Measurements from ENCODE around the gene SH3RF3. TPM values are rescaled to one million over a fixed set of nuclear protein-coding genes. Genes with fewer than 3 reads are reported as not detected.

Gene SH3RF3
- total RNA-seq, 1 donor from 2014 or later = 0.28 TPM

GRCh38 chr2:109157563-109158105 is 28.6 kb downstream of the SH3RF3 start:
- DNase-seq (ENCODE audit: low spot score) = no peak
- peaks cover 12% of the 10 kb centered on the region for H3K4me1 ChIP-seq
- Mint-ChIP-seq H3K27ac (no peak overlapping the region), H3K4me3 (no peak overlapping the region), H3K4me1 (peaks cover 58% of the 10 kb centered on the region), H3K36me3 (no peaks in the 10 kb centered on the region), H3K27me3 (ENCODE audit: insufficient read depth, low read depth) (peaks cover 5% of the 10 kb centered on the region), H3K9me3 (no peaks in the 10 kb centered on the region)
- no peaks in the 10 kb centered on the region for H3K27me3 ChIP-seq
- TF ChIP-seq EZH2 (IDR thresholded peaks at IDR 0.05) (no peak), CTCF (IDR thresholded peaks at IDR 0.05) (no peak), EZH2phosphoT487 (IDR thresholded peaks at IDR 0.05) (no peak)
- no peak overlapping the region for H2AFZ ChIP-seq (replicated peaks)
- no peak overlapping the region for H3K4me3 ChIP-seq
- H3K27ac ChIP-seq = no peak overlapping the region
- no peak overlapping the region for H3K4me2 ChIP-seq
- no peak overlapping the region for H3K9ac ChIP-seq
- no peaks in the 10 kb centered on the region for H3K36me3 ChIP-seq
- no peaks in the 10 kb centered on the region for H3K9me3 ChIP-seq (ENCODE audit: low read depth)
- no peaks in the 10 kb centered on the region for H4K20me1 ChIP-seq (ENCODE audit: low read depth)
- H3F3A ChIP-seq (ENCODE audit: low read depth) = no peaks in the 10 kb centered on the region
- no peaks in the 10 kb centered on the region for H3K79me2 ChIP-seq (ENCODE audit: low read depth)

GRCh38 chr2:109158237-109158636 is 29.2 kb downstream of the SH3RF3 start:
- H3K9me3 Mint-ChIP-seq = no peaks in the 10 kb centered on the region
- no peak for DNase-seq (ENCODE audit: low spot score)
- Histone ChIP-seq H3K4me2 (no peak overlapping the region), H3K27me3 (no peaks in the 10 kb centered on the region), H3K36me3 (no peaks in the 10 kb centered on the region), H3K9ac (no peak overlapping the region), H3K9me3 (ENCODE audit: low read depth) (no peaks in the 10 kb centered on the region), H3K4me1 (peaks cover 12% of the 10 kb centered on the region), H3F3A (ENCODE audit: low read depth) (no peaks in the 10 kb centered on the region), H3K27ac (no peak overlapping the region), H2AFZ (replicated peaks) (no peak overlapping the region), H3K79me2 (ENCODE audit: low read depth) (no peaks in the 10 kb centered on the region), H3K4me3 (no peak overlapping the region), H4K20me1 (ENCODE audit: low read depth) (no peaks in the 10 kb centered on the region)
- H3K27me3 Mint-ChIP-seq (ENCODE audit: insufficient read depth, low read depth) = peaks cover 5% of the 10 kb centered on the region
- H3K36me3 Mint-ChIP-seq = no peaks in the 10 kb centered on the region
- peaks cover 54% of the 10 kb centered on the region for H3K4me1 Mint-ChIP-seq
- no peak overlapping the region for H3K27ac Mint-ChIP-seq
- TF ChIP-seq EZH2phosphoT487 (IDR thresholded peaks at IDR 0.05) (no peak), EZH2 (IDR thresholded peaks at IDR 0.05) (no peak), CTCF (IDR thresholded peaks at IDR 0.05) (no peak)
- H3K4me3 Mint-ChIP-seq = no peak overlapping the region

- Histone ChIP-seq H3K4me1 (peaks cover 12% of the 10 kb centered on the region), H3F3A (ENCODE audit: low read depth) (no peaks in the 10 kb centered on the region), H3K9ac (no peak overlapping the region), H3K27me3 (no peaks in the 10 kb centered on the region), H3K79me2 (ENCODE audit: low read depth) (no peaks in the 10 kb centered on the region), H3K36me3 (no peaks in the 10 kb centered on the region), H2AFZ (replicated peaks) (no peak overlapping the region), H3K27ac (no peak overlapping the region), H4K20me1 (ENCODE audit: low read depth) (no peaks in the 10 kb centered on the region), H3K4me2 (no peak overlapping the region), H3K9me3 (ENCODE audit: low read depth) (no peaks in the 10 kb centered on the region), H3K4me3 (no peak overlapping the region)
- no peak for DNase-seq (ENCODE audit: low spot score)
- Mint-ChIP-seq H3K27ac (no peak overlapping the region), H3K9me3 (peaks cover 3% of the 10 kb centered on the region), H3K4me1 (peaks cover 52% of the 10 kb centered on the region), H3K27me3 (ENCODE audit: insufficient read depth, low read depth) (peaks cover 5% of the 10 kb centered on the region), H3K4me3 (no peak overlapping the region), H3K36me3 (no peaks in the 10 kb centered on the region)
- no peak for TF ChIP-seq CTCF (IDR thresholded peaks at IDR 0.05)
- no peak for TF ChIP-seq EZH2 (IDR thresholded peaks at IDR 0.05)
- no peak for TF ChIP-seq EZH2phosphoT487 (IDR thresholded peaks at IDR 0.05)
These were observed 30.1 kb downstream of the SH3RF3 start for GRCh38 chr2:109159096-109159495.
